PFSK-1 (cell line): ENCODE results near the gene HINT3.

ENCODE experiments used
- POLR2AphosphoS5 ChIP-seq: IDR thresholded peaks from 2 replicates; pipeline ENCODE4 v1.6.1; 2012; ENCODE audit warnings: low read depth, mild to moderate bottlenecking, control low read depth, low read length, moderate library complexity
- REST ChIP-seq, 2 experiments: IDR thresholded peaks; 2 replicates each; pipeline versions ENCODE4 v1.6.1 to v1.8.0; 2011 to 2012; ENCODE audit warnings: low read depth in 2 of 2, low read length in 2 of 2, control low read depth in 1 of 2, inconsistent platforms in 1 of 2, mild to moderate bottlenecking in 1 of 2, moderate library complexity in 1 of 2; ENCODE audit not compliant: insufficient read depth in 1 of 2
- TAF1 ChIP-seq: IDR thresholded peaks from 2 replicates; pipeline ENCODE4 v1.6.1; 2012; ENCODE audit warnings: low read length, control low read depth, borderline replicate concordance; ENCODE audit not compliant: insufficient read depth

- no peak for TF ChIP-seq POLR2AphosphoS5
- TF ChIP-seq REST (IDR thresholded peaks at IDR 0.05; ENCODE audit: insufficient read depth in 1 of 2, low read depth in 2 of 2, low read length in 2 of 2): no peak
- TF ChIP-seq TAF1: no peak
These were observed 10.0 kb downstream of the HINT3 start for GRCh38 chr6:125966569-125966968.
